Measurements from ENCODE around the gene TBP.

GRCh38 chr6:170525795-170526194, 28.4 kb upstream of the TBP start:
- TF ChIP-seq PITX1 (CRISPR knock-in tag; IDR thresholded peaks at IDR 0.05) = no peak
- TF ChIP-seq MTF2 (CRISPR knock-in tag; IDR thresholded peaks at IDR 0.05; ENCODE audit: borderline replicate concordance) = no peak
- TF ChIP-seq EZH2 (conservative IDR thresholded peaks at IDR 0.05; ENCODE audit: low read depth, low read length) = no peak
- TF ChIP-seq FIP1L1 (IDR thresholded peaks at IDR 0.05; ENCODE audit: borderline replicate concordance, insufficient read depth, low read depth, low read length) = no peak
- no peak for TF ChIP-seq KDM5A (IDR thresholded peaks at IDR 0.05; ENCODE audit: borderline replicate concordance, low read length)
- TF ChIP-seq PATZ1 (CRISPR knock-in tag; IDR thresholded peaks at IDR 0.05) = no peak
- no peak for TF ChIP-seq KDM5B (CRISPR knock-in tag; IDR thresholded peaks at IDR 0.05; ENCODE audit: borderline replicate concordance)
- no peak for TF ChIP-seq GABPA (IDR thresholded peaks at IDR 0.05; ENCODE audit: low read depth, low read length)
- TF ChIP-seq GABPA (CRISPR knock-in tag; IDR thresholded peaks at IDR 0.05; ENCODE audit: low read depth) = no peak
- TF ChIP-seq ZMYM2 (CRISPR knock-in tag; IDR thresholded peaks at IDR 0.05) = no peak
- TF ChIP-seq CTCF (CRISPR knock-in tag; IDR thresholded peaks at IDR 0.05) = no peak
- no peak for TF ChIP-seq REST (IDR thresholded peaks at IDR 0.05; ENCODE audit: borderline replicate concordance in 1 of 2, low read depth in 1 of 2, low read length in 2 of 2)
- no peak for TF ChIP-seq SP1 (IDR thresholded peaks at IDR 0.05)
- TF ChIP-seq SP1 (CRISPR knock-in tag; IDR thresholded peaks at IDR 0.05) = no peak

All from HepG2 (cell line).